Uterine smooth muscle cell (primary cell): ENCODE data around the gene IGFL2. TPM values are rescaled to one million over a fixed set of nuclear protein-coding genes. Genes with fewer than 3 reads are reported as not detected.

Source experiments
- total RNA-seq: library from RNA; depleted of rRNA; stranded (reverse); fragments of >200 nt; gene quantifications from 2 replicates; pipeline ENCODE4 v1.2.3, GENCODE V29; 2014

Gene IGFL2
- total RNA-seq, result not detected in 2 replicates

GRCh38 chr19:46147791-46148288, at the start of gene IGFL2:
TSS of gene IGFL2 (plus strand) at chr19:46148238. CDS start at chr19:46148279, 41 bp downstream.

GRCh38 chr19:46124638-46125115, 23.4 kb upstream of the IGFL2 start, which contains the start of gene IGFL3:
TSS of gene IGFL3 (minus strand) at chr19:46124688. CDS start at chr19:46124649, 39 bp downstream.

Other genes starting within 250 kb of the IGFL2 start
- gene MYPOP, start 245.6 kb upstream of the IGFL2 start, total RNA-seq, result 0.77 and 1.2 TPM in 2 replicates
- not detected in 2 replicates for gene NANOS2, start 233.5 kb upstream of the IGFL2 start, total RNA-seq
- under 0.01 TPM in 1 of 2 replicates, not detected in the other for gene NOVA2, start 174.4 kb upstream of the IGFL2 start, total RNA-seq
- 10.5 and 11.6 TPM in 2 replicates for gene CCDC61, start 152.8 kb upstream of the IGFL2 start, total RNA-seq
- gene PGLYRP1, start 125.2 kb upstream of the IGFL2 start, total RNA-seq, result not detected in 2 replicates
- gene IGFL4, start 107.2 kb upstream of the IGFL2 start, total RNA-seq, result under 0.01 TPM in 1 of 2 replicates, not detected in the other
- not detected in 2 replicates for gene IGFL3, start 23.6 kb upstream of the IGFL2 start, total RNA-seq
- not detected in 2 replicates for gene IGFL1, start 81.5 kb downstream of the IGFL2 start, total RNA-seq
- 0.75 and 8.7 TPM in 2 replicates for gene HIF3A, start 148.8 kb downstream of the IGFL2 start, total RNA-seq
- gene PPP5C, start 198.8 kb downstream of the IGFL2 start, total RNA-seq, result 48.6 and 87.5 TPM in 2 replicates